ENCODE measurements around the gene CA14.
A peak's percentile ranks its signal among the peaks of the same experiment; 100 is the strongest.
"Not testable (repeated sequence)": the region's sequence is repeated elsewhere in the genome, so short reads cannot be mapped to it uniquely, and the experiment has no call there.

CA14 gene

GRCh38 chr1:150257624-150258585 is at the start of gene CA14:
Gene CA14 (plus strand): TSS chr1:150257774. CDS start chr1:150258129, 355 bp downstream.
- DNase-seq (ENCODE audit: low read depth in 3 of 3, low spot score in 1 of 3), result no peak

- DNase-seq (ENCODE audit: low read depth in 3 of 3, low spot score in 1 of 3), result not testable (repeated sequence)
These were observed 49.1 kb upstream of the CA14 start for GRCh38 chr1:150208460-150208859.

- DNase-seq (ENCODE audit: low read depth in 3 of 3, low spot score in 1 of 3), result no peak
These were observed 47.5 kb upstream of the CA14 start for GRCh38 chr1:150210091-150210490.

- no peak for DNase-seq (ENCODE audit: low read depth in 3 of 3, low spot score in 1 of 3)
These were observed 46.9 kb upstream of the CA14 start for GRCh38 chr1:150210706-150211105.

- no peak for DNase-seq (ENCODE audit: low read depth in 3 of 3, low spot score in 1 of 3)
These were observed 45.5 kb upstream of the CA14 start for GRCh38 chr1:150212070-150212469.

GRCh38 chr1:150213170-150214098 is 44.1 kb upstream of the CA14 start:
- peak; percentile 73 to 82 (median 73) for DNase-seq (ENCODE audit: low read depth in 3 of 3, low spot score in 1 of 3)

- not testable (repeated sequence) for DNase-seq (ENCODE audit: low read depth in 3 of 3, low spot score in 1 of 3)
These were observed 43.3 kb upstream of the CA14 start for GRCh38 chr1:150214099-150214756.

- not testable (repeated sequence) for DNase-seq (ENCODE audit: low read depth in 3 of 3, low spot score in 1 of 3)
These were observed 41.7 kb upstream of the CA14 start for GRCh38 chr1:150215855-150216254.

GRCh38 chr1:150221552-150221951 is 36.0 kb upstream of the CA14 start:
- no peak for DNase-seq (ENCODE audit: low read depth in 3 of 3, low spot score in 1 of 3)

- no peak for DNase-seq (ENCODE audit: low read depth in 3 of 3, low spot score in 1 of 3)
These were observed 32.6 kb upstream of the CA14 start for GRCh38 chr1:150224983-150225382.

- no peak for DNase-seq (ENCODE audit: low read depth in 3 of 3, low spot score in 1 of 3)
These were observed 32.0 kb upstream of the CA14 start for GRCh38 chr1:150225546-150225945.

- no peak for DNase-seq (ENCODE audit: low read depth in 3 of 3, low spot score in 1 of 3)
These were observed 31.1 kb upstream of the CA14 start for GRCh38 chr1:150226486-150226885.

- no peak for DNase-seq (ENCODE audit: low read depth in 3 of 3, low spot score in 1 of 3)
These were observed 30.3 kb upstream of the CA14 start for GRCh38 chr1:150227228-150227627.

- DNase-seq (ENCODE audit: low read depth in 3 of 3, low spot score in 1 of 3), result not testable (repeated sequence)
These were observed 29.3 kb upstream of the CA14 start for GRCh38 chr1:150228246-150228645.

- DNase-seq (ENCODE audit: low read depth in 3 of 3, low spot score in 1 of 3), result not testable (repeated sequence)
These were observed 24.7 kb upstream of the CA14 start for GRCh38 chr1:150232921-150233320.

GRCh38 chr1:150233359-150234308 is 23.9 kb upstream of the CA14 start:
- DNase-seq (ENCODE audit: low read depth in 3 of 3, low spot score in 1 of 3), result peak in 1 of 3 donors; percentile 52

- no peak for DNase-seq (ENCODE audit: low read depth in 3 of 3, low spot score in 1 of 3)
These were observed 23.3 kb upstream of the CA14 start for GRCh38 chr1:150234309-150234565.

GRCh38 chr1:150234566-150235293 is 22.8 kb upstream of the CA14 start:
- DNase-seq (ENCODE audit: low read depth in 3 of 3, low spot score in 1 of 3), result peak; percentile 71 to 83 (median 75)

GRCh38 chr1:150235294-150235851 is 22.2 kb upstream of the CA14 start:
- DNase-seq (ENCODE audit: low read depth in 3 of 3, low spot score in 1 of 3), result peak in 1 of 3 donors; percentile 16

All from stimulated activated CD4-positive, alpha-beta T cell treated with anti-CD3 and anti-CD28 coated beads, TNF-alpha, amount 100 ng/mL, for 1 hour (primary cell).